SK-MEL-5 (cell line): ENCODE measurements around the gene LRRTM4. TPM values are rescaled to one million over a fixed set of nuclear protein-coding genes. Genes with fewer than 3 reads are reported as not detected.
A peak's percentile ranks its signal among the peaks of the same experiment; 100 is the strongest.
"Not testable (repeated sequence)": the region's sequence is repeated elsewhere in the genome, so short reads cannot be mapped to it uniquely, and the experiment has no call there.

Source experiments
- DNase-seq: peaks from one replicate; pipeline ENCODE4 v3.0.0-alpha.2; 2016; ENCODE audit warnings: low read depth, low spot score
- in situ Hi-C: cut with HindIII; loops from 2 replicates; pipeline ENCODE4 v1.10.0; 2016; ENCODE audit warnings: low sequenced_read_pairs, high pct_unique_total_duplicates, low pct_unique_long_range_greater_than_20kb
- total RNA-seq: library from RNA; depleted of rRNA; stranded (reverse); fragments of >200 nt; shearing (Covaris generic); gene quantifications from 2 replicates; pipeline ENCODE4 v1.2.3, GENCODE V29; 2014

LRRTM4 gene
- total RNA-seq, 1 experiment from 2014 or later, result not detected

- no peak for DNase-seq
- in situ Hi-C loops, result no loop called here
Observed at GRCh38 chr2:77232909-77233425, 289.2 kb downstream of the LRRTM4 start.

GRCh38 chr2:77228391-77228790 is 293.8 kb downstream of the LRRTM4 start:
- in situ Hi-C loops, result no loop called here
- DNase-seq, result no peak

DNA sequence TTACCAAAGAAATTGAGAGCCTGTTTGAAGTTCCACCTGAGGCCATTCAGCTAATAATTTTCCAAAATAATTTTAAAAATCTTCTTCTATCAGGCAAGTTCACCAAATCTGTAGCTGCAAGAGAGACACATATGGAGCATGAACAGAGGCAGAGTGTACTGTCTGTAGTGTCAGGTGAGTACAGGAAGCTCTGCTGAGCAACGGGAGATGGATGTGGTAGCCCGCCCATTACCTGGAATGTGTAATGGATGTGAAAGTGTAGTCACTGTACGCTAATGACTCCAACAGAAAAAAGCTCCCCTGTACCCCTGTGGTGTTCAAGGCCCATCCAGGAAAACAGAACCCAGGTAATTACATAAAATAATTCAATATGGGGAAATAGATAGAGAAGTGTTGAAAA is 311.5 kb downstream of the LRRTM4 start:
- DNase-seq, result no peak
- in situ Hi-C loops, result no loop called here

- DNase-seq, result no peak
- in situ Hi-C loops, result no loop called here
Observed at GRCh38 chr2:77207331-77207730, 314.8 kb downstream of the LRRTM4 start.

- in situ Hi-C loops, result no loop called here
- no peak for DNase-seq
Observed at GRCh38 chr2:77201755-77202154, 320.4 kb downstream of the LRRTM4 start.

DNA sequence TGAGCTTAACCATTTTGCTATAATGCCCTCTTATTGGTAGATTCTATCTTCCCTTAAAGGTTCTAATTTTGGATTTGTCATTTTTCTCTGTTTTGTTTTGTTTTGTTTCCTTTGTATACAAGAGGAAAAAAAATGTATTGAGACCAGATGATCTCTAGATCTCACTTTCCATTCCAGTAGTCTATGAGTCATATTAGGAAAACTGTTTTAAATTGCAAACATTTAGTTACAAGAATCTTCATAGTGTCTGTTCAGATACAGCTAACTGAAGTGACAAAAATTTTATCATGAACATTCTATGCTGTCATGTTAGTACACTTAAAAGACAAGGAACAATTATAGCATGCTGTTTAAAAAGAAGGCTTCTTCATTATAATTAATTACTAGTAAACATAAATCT is 322.8 kb downstream of the LRRTM4 start:
- in situ Hi-C loops, result no loop called here

GRCh38 chr2:77193858-77194448 is 328.2 kb downstream of the LRRTM4 start:
- no peak for DNase-seq
- in situ Hi-C loops, result no loop called here

More for the DNA sequence above, 322.8 kb downstream of the LRRTM4 start:
- DNase-seq, result no peak

- in situ Hi-C loops, result no loop called here
- DNase-seq, result no peak
Observed at GRCh38 chr2:77192811-77193289, 329.3 kb downstream of the LRRTM4 start.

DNA sequence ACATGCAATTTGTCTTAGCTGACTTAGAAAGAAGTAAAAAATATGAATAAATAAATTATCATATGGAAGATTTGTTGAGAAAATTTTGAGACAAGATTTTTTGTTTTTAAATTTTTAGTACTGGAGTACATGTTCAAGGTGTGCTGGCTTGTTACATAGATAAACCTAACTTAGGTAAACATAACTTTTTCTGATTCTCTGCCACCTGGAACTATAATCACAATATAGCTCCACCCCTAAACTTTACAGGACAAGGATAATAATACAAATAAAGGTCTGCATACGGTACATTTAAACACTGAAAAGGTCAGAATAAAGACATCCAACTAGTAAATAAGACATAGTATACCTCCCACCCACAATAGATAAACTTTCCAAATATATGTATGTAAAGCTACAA is 330.5 kb downstream of the LRRTM4 start:
- DNase-seq, result no peak
- in situ Hi-C loops, result no loop called here

DNA sequence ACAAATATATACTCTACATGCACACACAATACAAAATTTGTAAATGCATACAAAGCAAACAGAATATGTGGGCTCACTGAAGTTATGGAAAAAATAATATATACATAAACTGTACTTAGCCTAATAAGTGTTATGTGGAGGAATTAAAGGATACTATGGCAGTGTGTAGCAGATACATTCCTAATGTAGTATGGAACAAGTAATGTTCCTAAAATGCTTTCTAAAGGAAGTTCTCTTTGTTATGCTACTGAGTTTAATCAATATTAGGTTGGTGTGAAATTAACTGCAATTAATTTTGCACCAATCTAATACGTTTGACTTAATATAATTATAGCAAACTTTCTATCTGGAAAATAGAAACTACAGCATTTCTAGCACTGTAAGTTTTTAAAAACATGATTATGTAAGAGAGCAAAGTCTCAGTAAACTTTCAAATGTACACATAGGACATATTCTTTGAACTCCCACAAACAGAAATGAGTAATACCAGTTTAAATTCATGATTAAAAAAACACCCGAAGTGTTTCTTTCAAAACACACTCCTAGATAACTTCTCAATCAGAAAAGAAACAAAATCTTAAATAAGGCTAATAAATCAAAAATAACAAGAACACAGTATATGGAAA is 331.3 kb downstream of the LRRTM4 start:
- no peak for DNase-seq
- in situ Hi-C loops, result no loop called here

GRCh38 chr2:77185052-77185451 is 337.1 kb downstream of the LRRTM4 start:
- in situ Hi-C loops, result no loop called here
- peak; percentile 14 for DNase-seq

DNA sequence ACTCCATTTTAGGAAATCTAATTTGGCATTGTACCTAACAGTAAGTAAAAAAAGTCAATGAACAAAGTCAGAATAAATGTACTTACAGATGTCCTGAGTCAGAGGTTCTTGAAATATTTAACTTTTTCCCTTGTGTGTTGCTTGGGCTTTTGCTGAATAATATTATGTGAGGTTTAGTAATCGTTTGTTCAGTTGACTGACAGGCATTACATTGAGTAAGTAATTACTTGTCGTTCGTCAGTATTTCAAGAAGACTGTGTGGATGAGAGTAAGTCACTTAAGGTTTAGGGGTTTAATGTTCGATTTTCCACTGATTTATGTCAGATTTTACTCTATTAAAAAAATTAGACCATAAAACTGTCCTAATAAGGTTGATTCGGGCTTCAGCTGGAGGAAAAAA is 342.9 kb downstream of the LRRTM4 start:
- no peak for DNase-seq
- in situ Hi-C loops, result no loop called here

GRCh38 chr2:77175266-77175780 is 346.9 kb downstream of the LRRTM4 start:
- in situ Hi-C loops, DNase-seq: not testable (repeated sequence)

DNA sequence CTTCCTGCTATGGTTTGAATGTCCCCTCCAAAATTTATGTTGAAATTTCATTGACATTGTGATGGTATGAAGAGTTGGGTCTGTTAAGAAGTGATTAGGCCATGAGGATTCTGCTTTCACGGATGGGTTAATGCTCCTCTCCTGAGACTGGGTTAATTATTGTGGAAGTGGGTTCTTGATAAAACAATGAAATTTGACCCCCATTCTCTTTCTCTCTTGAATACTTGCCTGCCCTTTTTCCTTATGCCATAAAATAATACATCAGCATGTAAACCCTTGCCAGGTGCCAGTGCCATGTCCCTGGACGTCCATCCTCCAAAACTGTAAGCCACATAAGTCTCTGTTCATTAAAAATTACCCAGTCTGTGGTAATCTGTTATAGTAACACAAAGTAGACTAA is 352.8 kb downstream of the LRRTM4 start:
- no peak for DNase-seq
- in situ Hi-C loops, result no loop called here

GRCh38 chr2:77164021-77164420 is 358.2 kb downstream of the LRRTM4 start:
- DNase-seq, in situ Hi-C loops: not testable (repeated sequence)

- in situ Hi-C loops, result no loop called here
- no peak for DNase-seq
Observed at GRCh38 chr2:77161009-77161408, 361.2 kb downstream of the LRRTM4 start.

DNA sequence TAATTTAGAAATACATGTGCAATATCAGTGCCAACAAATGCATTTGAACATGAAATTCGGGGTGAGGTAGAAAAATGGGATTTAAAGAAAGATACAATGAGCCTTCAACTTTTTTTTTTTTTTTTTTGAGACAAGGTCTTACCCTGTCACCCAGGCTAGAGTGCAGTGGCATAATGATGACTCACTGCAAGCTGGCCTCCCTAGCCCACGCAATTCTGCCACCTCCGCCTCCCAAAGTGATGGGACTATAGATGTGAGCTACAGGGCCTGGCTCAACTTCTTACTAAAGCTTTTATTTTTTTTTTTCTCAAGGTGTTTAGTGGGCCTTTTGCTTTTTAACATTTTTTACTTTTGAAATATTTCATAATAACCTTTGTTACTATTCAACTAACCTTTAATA is 365.6 kb downstream of the LRRTM4 start:
- in situ Hi-C loops, result no loop called here

DNA sequence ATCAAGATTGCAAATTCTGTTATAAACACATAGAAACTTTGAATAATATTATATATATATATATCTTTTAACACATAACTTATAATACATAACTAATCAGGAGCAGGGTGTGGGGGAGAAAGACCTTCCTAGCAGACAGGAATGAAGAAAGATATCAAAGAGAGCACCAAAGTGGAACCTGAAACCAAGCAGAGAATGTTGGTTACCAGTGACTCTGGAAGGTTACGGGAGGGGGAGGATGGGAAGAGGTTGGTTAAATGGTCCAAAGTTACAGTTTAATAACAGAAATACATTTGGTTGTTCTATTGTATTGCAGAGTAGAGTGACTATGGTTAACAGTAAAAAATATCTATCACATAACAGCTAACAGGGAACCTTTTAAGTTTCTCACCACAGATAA is 366.7 kb downstream of the LRRTM4 start:
- no peak for DNase-seq
- in situ Hi-C loops, result no loop called here

More for the DNA sequence above, 365.6 kb downstream of the LRRTM4 start:
- no peak for DNase-seq

- in situ Hi-C loops, result no loop called here
- no peak for DNase-seq
Observed at GRCh38 chr2:77149565-77149964, 372.6 kb downstream of the LRRTM4 start.
